A673 (cell line): Measurements from ENCODE around the gene HMCN1. TPM values are rescaled to one million over a fixed set of nuclear protein-coding genes. Genes with fewer than 3 reads are reported as not detected.

Experiments
- BruUV-seq: library from RNA; stranded (reverse); fragments of 400-500 nt; replicated peaks from 2 replicates; lab custom pipeline; 2021; lab: Mats Ljungman, UMichigan
- CTCF ChIA-PET: fragments of 300-600 bp; sonication (Branson Sonifier 250); formaldehyde crosslinking; loops from one replicate; lab custom pipeline; 2022; ENCODE audit warnings: antibody characterized with exemption; lab: Charles Lee
- POLR2A ChIA-PET: fragments of 300-600 bp; sonication (Branson Sonifier 250); formaldehyde crosslinking; loops from one replicate; lab custom pipeline; 2022; ENCODE audit warnings: antibody characterized with exemption; ENCODE audit not compliant: low non-redundant PET; lab: Charles Lee
- DNase-seq: peaks from one replicate; pipeline ENCODE4 v3.0.0-alpha.2; 2015; ENCODE audit warnings: low spot score
- H3K27ac ChIP-seq: fragments of 200-600 bp; sonication (generic); 2 replicates; pipeline ENCODE4 v1.5.1; 2016; ENCODE audit warnings: mixed run types, low read depth, mild to moderate bottlenecking, mixed read lengths, antibody characterized with exemption, low read length; ENCODE audit not compliant: poor library complexity, severe bottlenecking
- H3K27me3 ChIP-seq: fragments of 200-600 bp; sonication (generic); replicated peaks from 2 replicates; pipeline ENCODE4 v1.6.1; 2017; ENCODE audit warnings: mixed run types, low read depth, mild to moderate bottlenecking, mixed read lengths, antibody characterized with exemption, low read length; ENCODE audit not compliant: insufficient read depth, poor library complexity
- H3K36me3 ChIP-seq: fragments of 200-600 bp; sonication (generic); 2 replicates; pipeline ENCODE4 v1.6.1; 2016; ENCODE audit warnings: mixed run types, mild to moderate bottlenecking, mixed read lengths, antibody characterized with exemption, low read length; ENCODE audit not compliant: insufficient read depth, poor library complexity, severe bottlenecking
- H3K4me1 ChIP-seq: fragments of 200-600 bp; sonication (generic); 2 replicates; pipeline ENCODE4 v1.6.1; 2017; ENCODE audit warnings: mixed run types, mild to moderate bottlenecking, mixed read lengths, antibody characterized with exemption, low read length; ENCODE audit not compliant: insufficient read depth, poor library complexity, severe bottlenecking
- H3K4me3 ChIP-seq: fragments of 200-600 bp; sonication (generic); 2 replicates; pipeline ENCODE4 v1.5.1; 2016; ENCODE audit warnings: low read depth, mixed run types, mild to moderate bottlenecking, mixed read lengths, low read length; ENCODE audit not compliant: poor library complexity, severe bottlenecking
- H3K9me3 ChIP-seq: fragments of 200-600 bp; sonication (generic); 2 replicates; pipeline ENCODE4 v1.6.1; 2016; ENCODE audit warnings: mixed run types, low read depth, mild to moderate bottlenecking, mixed read lengths, antibody characterized with exemption, low read length; ENCODE audit not compliant: poor library complexity, severe bottlenecking
- CTCF ChIP-seq: fragments of 300-800, 200-600 bp; sonication (generic); conservative IDR thresholded peaks from 2 replicates; pipeline ENCODE4 v1.5.1; 2017; ENCODE audit warnings: low read depth, mild to moderate bottlenecking, antibody characterized with exemption, low read length, moderate library complexity, mixed read lengths
- EZH2 ChIP-seq: fragments of 200-600 bp; sonication (generic); IDR thresholded peaks from 2 replicates; pipeline ENCODE4 v1.6.1; 2017; ENCODE audit warnings: borderline replicate concordance, low read depth, mild to moderate bottlenecking, mixed read lengths, antibody characterized with exemption, low read length; ENCODE audit not compliant: poor library complexity, severe bottlenecking
- intact Hi-C: fragments of 100-400 bp; cut with micrococcal nuclease; formaldehyde crosslinking; loops from one replicate; pipeline ENCODE4 v1.10.0; 2022; ENCODE audit not compliant: unreplicated experiment
- total RNA-seq: library from RNA; stranded (reverse); gene quantifications from 2 replicates; pipeline ENCODE4 v1.2.3, GENCODE V29; 2021

Gene HMCN1
- total RNA-seq, 1 experiment from 2014 or later: 134 TPM

GRCh38 chr1:185916861-185917260 lies 182.7 kb downstream of the HMCN1 start:
- ChIA-PET CTCF (no interaction called here), POLR2A (interaction anchor here (0.5 kb wide), 1 partner anchor 428 kb away, joined by 3 read pairs; no protein-coding TSS in a partner anchor)
- H3K9me3 ChIP-seq: no peaks in the 10 kb centered on the region
- intact Hi-C loops: loop anchor here (10.0 kb wide), 1 partner anchor 62 kb away; no protein-coding TSS in a partner anchor
- no peak for TF ChIP-seq CTCF
- peaks cover 33% of the 10 kb centered on the region for H3K36me3 ChIP-seq
- DNase-seq: no peak
- H3K4me1 ChIP-seq: peaks cover 23% of the 10 kb centered on the region
- no peak overlapping the region for H3K4me3 ChIP-seq
- BruUV-seq: no TSS peak
- no peak overlapping the region for H3K27ac ChIP-seq
- no peaks in the 10 kb centered on the region for H3K27me3 ChIP-seq

- no peaks in the 10 kb centered on the region for H3K27me3 ChIP-seq
- H3K9me3 ChIP-seq: no peaks in the 10 kb centered on the region
- no peak overlapping the region for H3K4me3 ChIP-seq
- BruUV-seq: no TSS peak
- POLR2A ChIA-PET: no interaction called here
- H3K27ac ChIP-seq: no peak overlapping the region
- intact Hi-C loops: loop anchor here (10.0 kb wide), 1 partner anchor 63 kb away; no protein-coding TSS in a partner anchor
- CTCF ChIA-PET: no interaction called here
- DNase-seq: peak; percentile 43
- peaks cover 23% of the 10 kb centered on the region for H3K4me1 ChIP-seq
- peaks cover 33% of the 10 kb centered on the region for H3K36me3 ChIP-seq
- TF ChIP-seq CTCF (no peak), EZH2 (no peak)
Measured at GRCh38 chr1:185917646-185918045, 183.5 kb downstream of the HMCN1 start.

GRCh38 chr1:185920602-185921001 lies 186.4 kb downstream of the HMCN1 start:
- peaks cover 18% of the 10 kb centered on the region for H3K4me1 ChIP-seq
- intact Hi-C loops: no loop called here
- no peak overlapping the region for H3K4me3 ChIP-seq
- no peaks in the 10 kb centered on the region for H3K9me3 ChIP-seq
- BruUV-seq: no TSS peak
- POLR2A ChIA-PET: interaction anchor here (0.6 kb wide), 1 partner anchor 414 kb away, joined by 3 read pairs; no protein-coding TSS in a partner anchor
- CTCF ChIA-PET: no interaction called here
- DNase-seq: no peak
- TF ChIP-seq EZH2 (no peak), CTCF (no peak)
- no peaks in the 10 kb centered on the region for H3K27me3 ChIP-seq
- no peak overlapping the region for H3K27ac ChIP-seq
- H3K36me3 ChIP-seq: peaks cover 43% of the 10 kb centered on the region
